H1 (cell line): ENCODE results near the gene FMNL1. TPM values are rescaled to one million over a fixed set of nuclear protein-coding genes. Genes with fewer than 3 reads are reported as not detected.

Source experiments
- BACH1 ChIP-seq: IDR thresholded peaks from 2 replicates; pipeline ENCODE4 v1.6.1; 2012; ENCODE audit warnings: low read length, improper control_type of control experiment
- BCL11A ChIP-seq, 2 experiments: IDR thresholded peaks; one replicate each; pipeline ENCODE4 v1.6.1; 2011; ENCODE audit warnings: low read depth in 2 of 2, low read length in 2 of 2, mild to moderate bottlenecking in 2 of 2
- CHD2 ChIP-seq: IDR thresholded peaks from 2 replicates; pipeline ENCODE4 v1.6.1; 2012; ENCODE audit warnings: low read length, improper control_type of control experiment
- CREB1 ChIP-seq: IDR thresholded peaks from 2 replicates; pipeline ENCODE4 v1.6.1; 2012; ENCODE audit warnings: inconsistent platforms
- polyA plus RNA-seq, 7 experiments: library from polyadenylated mRNA; depleted of rRNA in 3 of 7; stranded (reverse) in 5 of 7; unstranded in 2 of 7; fragments of >200 nt in 5 of 7; fragments of 200-250 nt in 2 of 7; gene quantifications; 1 replicate in 5 of 7; 2 replicates in 1 of 7; 4 replicates in 1 of 7; pipeline versions ENCODE4 v1.2.1 to v1.2.3, GENCODE V29; 2011 to 2013; ENCODE audit warnings: missing spikeins in 2 of 7, mixed read lengths in 2 of 7
- total RNA-seq: library from RNA; stranded (reverse); fragmentation: NEBNext Ultra II Directional; extraction: Animal tissue kit (Norgen Biotek cat#: 25700); gene quantifications from 2 replicates; pipeline ENCODE4 v1.2.1, GENCODE V29; 2021
- TF ChIP-seq, protein P1 (sequence below): fragments of 300-600 bp; sonication (generic); IDR thresholded peaks from 2 replicates; pipeline ENCODE4 v1.7.1; 2012; ENCODE audit warnings: low read length, moderate library complexity, mild to moderate bottlenecking, inconsistent platforms; ENCODE audit not compliant: insufficient replicate concordance

FMNL1 gene
- total and polyA plus RNA-seq, 2 of the 8 experiments (the other 6 are each of a cell fraction or from before 2014, with no cell fraction given), result 2.5 to 8.6 TPM

DNA sequence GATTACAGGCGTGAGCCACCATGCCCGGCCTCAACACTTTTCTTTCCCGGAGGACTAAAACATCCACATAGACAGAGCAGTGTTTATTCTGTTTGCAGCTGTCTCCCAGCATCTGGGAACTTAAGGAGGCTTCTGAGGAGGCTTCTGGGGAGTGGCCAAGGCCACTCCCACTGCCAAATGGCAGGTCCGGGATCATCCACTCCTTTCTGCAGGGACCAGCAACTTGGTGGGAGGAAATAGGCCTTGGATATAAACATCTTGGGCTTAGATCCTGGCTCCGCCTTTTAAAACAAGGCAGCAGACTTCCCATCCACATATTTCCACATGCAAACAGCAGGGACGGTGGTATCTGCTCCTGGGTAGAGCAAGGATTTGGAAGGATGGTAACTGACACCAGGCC lies 54.3 kb downstream of the FMNL1 start (continued):
- TF ChIP-seq, protein P1, sequence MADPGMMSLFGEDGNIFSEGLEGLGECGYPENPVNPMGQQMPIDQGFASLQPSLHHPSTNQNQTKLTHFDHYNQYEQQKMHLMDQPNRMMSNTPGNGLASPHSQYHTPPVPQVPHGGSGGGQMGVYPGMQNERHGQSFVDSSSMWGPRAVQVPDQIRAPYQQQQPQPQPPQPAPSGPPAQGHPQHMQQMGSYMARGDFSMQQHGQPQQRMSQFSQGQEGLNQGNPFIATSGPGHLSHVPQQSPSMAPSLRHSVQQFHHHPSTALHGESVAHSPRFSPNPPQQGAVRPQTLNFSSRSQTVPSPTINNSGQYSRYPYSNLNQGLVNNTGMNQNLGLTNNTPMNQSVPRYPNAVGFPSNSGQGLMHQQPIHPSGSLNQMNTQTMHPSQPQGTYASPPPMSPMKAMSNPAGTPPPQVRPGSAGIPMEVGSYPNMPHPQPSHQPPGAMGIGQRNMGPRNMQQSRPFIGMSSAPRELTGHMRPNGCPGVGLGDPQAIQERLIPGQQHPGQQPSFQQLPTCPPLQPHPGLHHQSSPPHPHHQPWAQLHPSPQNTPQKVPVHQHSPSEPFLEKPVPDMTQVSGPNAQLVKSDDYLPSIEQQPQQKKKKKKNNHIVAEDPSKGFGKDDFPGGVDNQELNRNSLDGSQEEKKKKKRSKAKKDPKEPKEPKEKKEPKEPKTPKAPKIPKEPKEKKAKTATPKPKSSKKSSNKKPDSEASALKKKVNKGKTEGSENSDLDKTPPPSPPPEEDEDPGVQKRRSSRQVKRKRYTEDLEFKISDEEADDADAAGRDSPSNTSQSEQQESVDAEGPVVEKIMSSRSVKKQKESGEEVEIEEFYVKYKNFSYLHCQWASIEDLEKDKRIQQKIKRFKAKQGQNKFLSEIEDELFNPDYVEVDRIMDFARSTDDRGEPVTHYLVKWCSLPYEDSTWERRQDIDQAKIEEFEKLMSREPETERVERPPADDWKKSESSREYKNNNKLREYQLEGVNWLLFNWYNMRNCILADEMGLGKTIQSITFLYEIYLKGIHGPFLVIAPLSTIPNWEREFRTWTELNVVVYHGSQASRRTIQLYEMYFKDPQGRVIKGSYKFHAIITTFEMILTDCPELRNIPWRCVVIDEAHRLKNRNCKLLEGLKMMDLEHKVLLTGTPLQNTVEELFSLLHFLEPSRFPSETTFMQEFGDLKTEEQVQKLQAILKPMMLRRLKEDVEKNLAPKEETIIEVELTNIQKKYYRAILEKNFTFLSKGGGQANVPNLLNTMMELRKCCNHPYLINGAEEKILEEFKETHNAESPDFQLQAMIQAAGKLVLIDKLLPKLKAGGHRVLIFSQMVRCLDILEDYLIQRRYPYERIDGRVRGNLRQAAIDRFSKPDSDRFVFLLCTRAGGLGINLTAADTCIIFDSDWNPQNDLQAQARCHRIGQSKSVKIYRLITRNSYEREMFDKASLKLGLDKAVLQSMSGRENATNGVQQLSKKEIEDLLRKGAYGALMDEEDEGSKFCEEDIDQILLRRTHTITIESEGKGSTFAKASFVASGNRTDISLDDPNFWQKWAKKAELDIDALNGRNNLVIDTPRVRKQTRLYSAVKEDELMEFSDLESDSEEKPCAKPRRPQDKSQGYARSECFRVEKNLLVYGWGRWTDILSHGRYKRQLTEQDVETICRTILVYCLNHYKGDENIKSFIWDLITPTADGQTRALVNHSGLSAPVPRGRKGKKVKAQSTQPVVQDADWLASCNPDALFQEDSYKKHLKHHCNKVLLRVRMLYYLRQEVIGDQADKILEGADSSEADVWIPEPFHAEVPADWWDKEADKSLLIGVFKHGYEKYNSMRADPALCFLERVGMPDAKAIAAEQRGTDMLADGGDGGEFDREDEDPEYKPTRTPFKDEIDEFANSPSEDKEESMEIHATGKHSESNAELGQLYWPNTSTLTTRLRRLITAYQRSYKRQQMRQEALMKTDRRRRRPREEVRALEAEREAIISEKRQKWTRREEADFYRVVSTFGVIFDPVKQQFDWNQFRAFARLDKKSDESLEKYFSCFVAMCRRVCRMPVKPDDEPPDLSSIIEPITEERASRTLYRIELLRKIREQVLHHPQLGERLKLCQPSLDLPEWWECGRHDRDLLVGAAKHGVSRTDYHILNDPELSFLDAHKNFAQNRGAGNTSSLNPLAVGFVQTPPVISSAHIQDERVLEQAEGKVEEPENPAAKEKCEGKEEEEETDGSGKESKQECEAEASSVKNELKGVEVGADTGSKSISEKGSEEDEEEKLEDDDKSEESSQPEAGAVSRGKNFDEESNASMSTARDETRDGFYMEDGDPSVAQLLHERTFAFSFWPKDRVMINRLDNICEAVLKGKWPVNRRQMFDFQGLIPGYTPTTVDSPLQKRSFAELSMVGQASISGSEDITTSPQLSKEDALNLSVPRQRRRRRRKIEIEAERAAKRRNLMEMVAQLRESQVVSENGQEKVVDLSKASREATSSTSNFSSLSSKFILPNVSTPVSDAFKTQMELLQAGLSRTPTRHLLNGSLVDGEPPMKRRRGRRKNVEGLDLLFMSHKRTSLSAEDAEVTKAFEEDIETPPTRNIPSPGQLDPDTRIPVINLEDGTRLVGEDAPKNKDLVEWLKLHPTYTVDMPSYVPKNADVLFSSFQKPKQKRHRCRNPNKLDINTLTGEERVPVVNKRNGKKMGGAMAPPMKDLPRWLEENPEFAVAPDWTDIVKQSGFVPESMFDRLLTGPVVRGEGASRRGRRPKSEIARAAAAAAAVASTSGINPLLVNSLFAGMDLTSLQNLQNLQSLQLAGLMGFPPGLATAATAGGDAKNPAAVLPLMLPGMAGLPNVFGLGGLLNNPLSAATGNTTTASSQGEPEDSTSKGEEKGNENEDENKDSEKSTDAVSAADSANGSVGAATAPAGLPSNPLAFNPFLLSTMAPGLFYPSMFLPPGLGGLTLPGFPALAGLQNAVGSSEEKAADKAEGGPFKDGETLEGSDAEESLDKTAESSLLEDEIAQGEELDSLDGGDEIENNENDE, result no peak
- TF ChIP-seq CREB1 (no peak), BACH1 (no peak), CHD2 (no peak), BCL11A (IDR thresholded peaks at IDR 0.05; ENCODE audit: low read depth in 2 of 2, low read length in 2 of 2) (no peak)
